ENCODE results near the gene PREPL. TPM values are rescaled to one million over a fixed set of nuclear protein-coding genes. Genes with fewer than 3 reads are reported as not detected.

The PREPL gene
- total and polyA plus RNA-seq, 9 of the 15 experiments (the other 6 are each of a cell fraction or from before 2014, with no cell fraction given), result 11.6 to 58.9 (median 27.2) TPM

GRCh38 chr2:44369392-44369791 lies 8.1 kb upstream of the PREPL start:
- BruUV-seq (replicated peaks), result no TSS peak
- no peaks in the 10 kb centered on the region for H3K9me3 ChIP-seq (replicated peaks; ENCODE audit: control insufficient read depth, insufficient read depth, low read depth, low read length)
- no peaks in the 10 kb centered on the region for H3K9me1 ChIP-seq (ENCODE audit: control insufficient read depth, insufficient read depth, low read length)
- H2AFZ ChIP-seq (ENCODE audit: low read depth, low read length), result no peak overlapping the region
- no peak for TF ChIP-seq DACH1 (IDR thresholded peaks at IDR 0.05; ENCODE audit: partially characterized antibody)
- no peak for TF ChIP-seq STAT6 (CRISPR knock-in tag; IDR thresholded peaks at IDR 0.05)
- no peak for TF ChIP-seq KDM4B (IDR thresholded peaks at IDR 0.05; ENCODE audit: borderline replicate concordance in 2 of 2, low read depth in 1 of 2)
- no peak for TF ChIP-seq ESRRA (IDR thresholded peaks at IDR 0.05; ENCODE audit: borderline replicate concordance, low read depth)
- no peak for TF ChIP-seq RBM15 (IDR thresholded peaks at IDR 0.05; ENCODE audit: insufficient read depth, low read length)
- TF ChIP-seq MYBL2 (IDR thresholded peaks at IDR 0.05; ENCODE audit: low read depth), result no peak
- TF ChIP-seq MYBL2 (CRISPR knock-in tag; IDR thresholded peaks at IDR 0.05; ENCODE audit: borderline replicate concordance), result no peak
- no peak for TF ChIP-seq CBX8 (IDR thresholded peaks at IDR 0.05; ENCODE audit: borderline replicate concordance, extremely low read depth, low read depth, low read length, poor library complexity, severe bottlenecking)
- no peak for TF ChIP-seq HES1 (IDR thresholded peaks at IDR 0.05; ENCODE audit: low read depth)
- no peak for TF ChIP-seq E4F1 (CRISPR knock-in tag; IDR thresholded peaks at IDR 0.05; ENCODE audit: borderline replicate concordance)
- no peak for TF ChIP-seq RBBP5 (IDR thresholded peaks at IDR 0.05; ENCODE audit: borderline replicate concordance, insufficient read depth, low read length, poor library complexity, severe bottlenecking)
- TF ChIP-seq MIER1 (IDR thresholded peaks at IDR 0.05; ENCODE audit: low read depth), result no peak
- no peak for TF ChIP-seq PHF21A (IDR thresholded peaks at IDR 0.05; ENCODE audit: borderline replicate concordance, low read depth)
- TF ChIP-seq FUS (optimal IDR thresholded peaks at IDR 0.05; ENCODE audit: low read depth, low read length), result no peak
- TF ChIP-seq RHOXF2B (CRISPR knock-in tag; conservative IDR thresholded peaks at IDR 0.05), result no peak
- TF ChIP-seq RBM39 (optimal IDR thresholded peaks at IDR 0.05; ENCODE audit: low read depth, low read length), result no peak
- intact Hi-C loops (cut with micrococcal nuclease) (no loop called here), in situ Hi-C loops (cut with MboI) (no loop called here)
- H3K27me3 ChIP-seq (ENCODE audit: control insufficient read depth in 2 of 2, insufficient read depth in 2 of 2, low read length in 2 of 2), result no peaks in the 10 kb centered on the region
- H3K4me1 ChIP-seq (replicated peaks in 1 of 2; ENCODE audit: control insufficient read depth in 2 of 2, insufficient read depth in 2 of 2, low read length in 2 of 2), result peaks cover 0 to 10% of the 10 kb centered on the region in 2 experiments; a peak in 2 of 5 replicates
- no peak overlapping the region for H3K9ac ChIP-seq (ENCODE audit: insufficient read depth in 1 of 2, low read depth in 2 of 2, low read length in 2 of 2)
- H3K27ac ChIP-seq (ENCODE audit: extremely low read depth, low read depth, low read length), result no peak overlapping the region
- POLR2A ChIA-PET, result interaction anchor here (1.2 to 3.4 kb wide), 3 partner anchors 8 to 12 kb away, joined by 4 to 17 read pairs (median 5); partner anchors contain the start of genes CAMKMT and PREPL
- no peak overlapping the region for H3K4me3 ChIP-seq
- CTCF ChIA-PET (ENCODE audit: low intra/inter-chr PET ratio), result no interaction called here
- ATAC-seq (no peak), DNase-seq (ENCODE audit: extremely low read depth in 1 of 4, low spot score in 3 of 4) (no peak), FAIRE-seq (no peak)
- no peak overlapping the region for H3K4me2 ChIP-seq (ENCODE audit: insufficient read depth, low read length)
- no peaks in the 10 kb centered on the region for H4K20me1 ChIP-seq (replicated peaks; ENCODE audit: control insufficient read depth, insufficient read depth, low read length)
- peaks cover 21% of the 10 kb centered on the region; the same call in 2 of the 3 replicates for H3K79me2 ChIP-seq (ENCODE audit: control insufficient read depth, insufficient read depth, low read length)
- no peaks in the 10 kb centered on the region; the same call in 2 of the 3 replicates for H3K36me3 ChIP-seq (ENCODE audit: control insufficient read depth, insufficient read depth, low read length)

Data from K562 (cell line).